ENCODE measurements around the gene PTPRM. TPM values are rescaled to one million over a fixed set of nuclear protein-coding genes. Genes with fewer than 3 reads are reported as not detected.

The PTPRM gene
- total and polyA plus RNA-seq, 2 of the 4 experiments (the other 2 are of a cell fraction), result 28.3 to 51.2 TPM

- Histone ChIP-seq H2BK120ac (ENCODE audit: low read depth, low read length) (no peak overlapping the region), H3K4me2 (ENCODE audit: low read depth, low read length) (no peak overlapping the region), H4K20me1 (ENCODE audit: insufficient read depth, low read length) (no peaks in the 10 kb centered on the region), H3K4me1 (ENCODE audit: control insufficient read depth, insufficient read depth, low read length) (peaks cover 2% of the 10 kb centered on the region), H3K36me3 (ENCODE audit: control insufficient read depth, insufficient read depth, low read length) (no peaks in the 10 kb centered on the region; the same call in 1 of the 2 replicates), H2BK20ac (ENCODE audit: low read depth, low read length) (no peak overlapping the region), H3K9ac (ENCODE audit: low read depth, low read length) (no peak overlapping the region), H4K91ac (ENCODE audit: insufficient read depth, low read depth, low read length) (no peak overlapping the region), H3K9me3 (ENCODE audit: control insufficient read depth, insufficient read depth, low read length) (no peaks in the 10 kb centered on the region), H3K27ac (ENCODE audit: insufficient read depth, low read length) (no peak overlapping the region), H2AFZ (replicated peaks; ENCODE audit: low read length, poor library complexity) (no peak overlapping the region), H3K23ac (ENCODE audit: low read depth, low read length) (no peak overlapping the region), H3K4me3 (ENCODE audit: insufficient read depth, low read depth, low read length) (no peak overlapping the region), H3K56ac (ENCODE audit: extremely low read depth, insufficient read depth, low read length) (no peak overlapping the region), H4K8ac (ENCODE audit: low read depth in 2 of 2, low read length in 2 of 2) (no peak overlapping the region), H3K4ac (ENCODE audit: low read depth, low read length) (no peak overlapping the region), H3K27me3 (ENCODE audit: control insufficient read depth, insufficient read depth, low read length) (no peaks in the 10 kb centered on the region), H2AK9ac (replicated peaks; ENCODE audit: low read depth, low read length, poor library complexity) (peak overlapping the region; percentile 12), H3K9me1 (ENCODE audit: insufficient read depth, low read length) (peaks cover 9% of the 10 kb centered on the region; the same call in 1 of the 2 replicates), H2AK5ac (ENCODE audit: low read depth, low read length) (no peak overlapping the region), H4K5ac (ENCODE audit: low read depth, low read length) (no peak overlapping the region), H3K79me1 (ENCODE audit: low read depth in 1 of 2, low read length in 2 of 2) (no peaks in the 10 kb centered on the region), H3K18ac (ENCODE audit: low read depth, low read length) (no peak overlapping the region), H3K14ac (replicated peaks; ENCODE audit: low read depth, low read length) (no peak overlapping the region), H2BK15ac (ENCODE audit: low read depth, low read length) (no peak overlapping the region), H2BK5ac (ENCODE audit: low read depth, low read length, poor library complexity, severe bottlenecking) (no peak overlapping the region)
- BruUV-seq (replicated peaks), result no TSS peak
- 100% methylated on average over 1 of the region's 3 CpGs; no CpG with 5 or more reads in 1 of the 2 experiments for WGBS, 2 experiments (ENCODE audit: extremely low coverage in 2 of 2, insufficient read length in 1 of 2)
- TF ChIP-seq CHD1 (IDR thresholded peaks at IDR 0.05; ENCODE audit: low read depth, low read length), result no peak
- no peak for TF ChIP-seq BHLHE40 (IDR thresholded peaks at IDR 0.05; ENCODE audit: low read depth, low read length)
- TF ChIP-seq RAD21 (IDR thresholded peaks at IDR 0.05; ENCODE audit: low read length), result no peak
- no peak for TF ChIP-seq ELK1 (IDR thresholded peaks at IDR 0.05; ENCODE audit: borderline replicate concordance, low read depth, low read length)
- no peak for TF ChIP-seq POLR2A (IDR thresholded peaks at IDR 0.05; ENCODE audit: low read depth, low read length)
- TF ChIP-seq MXI1 (IDR thresholded peaks at IDR 0.05; ENCODE audit: borderline replicate concordance, low read depth, low read length), result no peak
- TF ChIP-seq RFX5 (IDR thresholded peaks at IDR 0.05; ENCODE audit: low read depth, low read length), result no peak
- TF ChIP-seq NFE2L2 (IDR thresholded peaks at IDR 0.05; ENCODE audit: low read depth, low read length), result no peak
- no peak for TF ChIP-seq CEBPB (IDR thresholded peaks at IDR 0.05; ENCODE audit: low read depth, low read length)
- no peak for TF ChIP-seq FOS (IDR thresholded peaks at IDR 0.05; ENCODE audit: low read depth, low read length)
- no peak for TF ChIP-seq MAFK (IDR thresholded peaks at IDR 0.05; ENCODE audit: low read depth, low read length)
- TF ChIP-seq MAZ (IDR thresholded peaks at IDR 0.05; ENCODE audit: borderline replicate concordance, low read depth, low read length), result no peak
- TF ChIP-seq CTCF (conservative IDR thresholded peaks at IDR 0.05; ENCODE audit: low read depth, low read length), result no peak
- no peak for TF ChIP-seq RCOR1 (IDR thresholded peaks at IDR 0.05; ENCODE audit: insufficient replicate concordance, low read length)
- no peak for TF ChIP-seq USF2 (IDR thresholded peaks at IDR 0.05; ENCODE audit: low read depth, low read length)
- no peak for TF ChIP-seq SMC3 (IDR thresholded peaks at IDR 0.05; ENCODE audit: low read depth, low read length)
- ATAC-seq (ENCODE audit: low read depth) (no peak), DNase-seq (no peak)
- intact Hi-C loops (cut with micrococcal nuclease), result no loop called here
- in situ Hi-C loops (cut with MboI; ENCODE audit: low sequenced_read_pairs), result no loop called here
- ChIA-PET CTCF (no interaction called here), POLR2A (ENCODE audit: unreplicated experiment) (no interaction called here)
- dilution Hi-C loops (cut with HindIII; ENCODE audit: low sequenced_read_pairs, unreplicated experiment), result no loop called here
These were observed 623.9 kb downstream of the PTPRM start for GRCh38 chr18:8190980-8191379.
